PC-9 (cell line): ENCODE data around the gene CHTF18.

Experiments used
- EZH2 ChIP-seq: fragments of 200-600 bp; sonication (generic); IDR thresholded peaks from 2 replicates; pipeline ENCODE4 v1.8.0; 2017; ENCODE audit warnings: antibody characterized with exemption, low read depth
- TF ChIP-seq, protein P1 (sequence below): fragments of 200-600 bp; sonication (generic); conservative IDR thresholded peaks from 2 replicates; pipeline ENCODE4 v1.6.1; 2017; ENCODE audit warnings: mixed run types, antibody characterized with exemption, mild to moderate bottlenecking, moderate library complexity

DNA sequence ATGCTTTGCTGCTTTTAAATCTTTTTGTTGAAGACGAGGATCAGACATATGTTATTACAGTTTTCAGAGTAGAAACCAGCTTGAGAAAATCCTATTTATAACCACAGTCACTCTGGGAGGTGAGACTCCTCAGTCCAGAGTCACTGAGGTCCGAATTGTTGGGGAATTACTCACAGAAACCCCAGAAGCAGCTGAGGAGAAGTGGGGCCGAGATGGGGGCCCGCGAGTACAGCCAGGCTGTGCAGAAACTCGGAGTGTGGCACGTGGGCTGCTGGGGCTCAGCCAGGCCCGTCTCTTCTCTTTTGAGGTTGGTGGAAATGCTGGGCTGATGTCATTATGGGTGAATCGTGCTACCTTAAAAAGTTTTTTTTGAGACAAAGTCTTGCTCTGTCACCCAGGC, 26.6 kb downstream of the CHTF18 start:
- TF ChIP-seq, protein P1, sequence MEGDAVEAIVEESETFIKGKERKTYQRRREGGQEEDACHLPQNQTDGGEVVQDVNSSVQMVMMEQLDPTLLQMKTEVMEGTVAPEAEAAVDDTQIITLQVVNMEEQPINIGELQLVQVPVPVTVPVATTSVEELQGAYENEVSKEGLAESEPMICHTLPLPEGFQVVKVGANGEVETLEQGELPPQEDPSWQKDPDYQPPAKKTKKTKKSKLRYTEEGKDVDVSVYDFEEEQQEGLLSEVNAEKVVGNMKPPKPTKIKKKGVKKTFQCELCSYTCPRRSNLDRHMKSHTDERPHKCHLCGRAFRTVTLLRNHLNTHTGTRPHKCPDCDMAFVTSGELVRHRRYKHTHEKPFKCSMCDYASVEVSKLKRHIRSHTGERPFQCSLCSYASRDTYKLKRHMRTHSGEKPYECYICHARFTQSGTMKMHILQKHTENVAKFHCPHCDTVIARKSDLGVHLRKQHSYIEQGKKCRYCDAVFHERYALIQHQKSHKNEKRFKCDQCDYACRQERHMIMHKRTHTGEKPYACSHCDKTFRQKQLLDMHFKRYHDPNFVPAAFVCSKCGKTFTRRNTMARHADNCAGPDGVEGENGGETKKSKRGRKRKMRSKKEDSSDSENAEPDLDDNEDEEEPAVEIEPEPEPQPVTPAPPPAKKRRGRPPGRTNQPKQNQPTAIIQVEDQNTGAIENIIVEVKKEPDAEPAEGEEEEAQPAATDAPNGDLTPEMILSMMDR = no peak
- no peak for TF ChIP-seq EZH2
